Measurements from ENCODE around the gene FSHR.

FSHR gene

GRCh38 chr2:49111006-49111405 lies 43.3 kb downstream of the FSHR start:
- DNase-seq (ENCODE audit: low read depth) = no peak

- no peak for DNase-seq (ENCODE audit: low read depth)
Observed at GRCh38 chr2:49110571-49110970, 43.7 kb downstream of the FSHR start.

GRCh38 chr2:49108851-49109250 lies 45.5 kb downstream of the FSHR start:
- no peak for DNase-seq (ENCODE audit: low read depth)

GRCh38 chr2:49108436-49108835 lies 45.9 kb downstream of the FSHR start:
- DNase-seq (ENCODE audit: low read depth) = no peak

- DNase-seq (ENCODE audit: low read depth) = no peak
Observed at GRCh38 chr2:49105506-49105905, 48.8 kb downstream of the FSHR start.

GRCh38 chr2:49102146-49102545 lies 52.2 kb downstream of the FSHR start:
- no peak for DNase-seq (ENCODE audit: low read depth)

- no peak for DNase-seq (ENCODE audit: low read depth)
Observed at GRCh38 chr2:49080681-49081080, 73.6 kb downstream of the FSHR start.

GRCh38 chr2:49070716-49071115 lies 83.6 kb downstream of the FSHR start:
- DNase-seq (ENCODE audit: low read depth) = no peak

- DNase-seq (ENCODE audit: low read depth) = no peak
Observed at GRCh38 chr2:49069829-49070228, 84.5 kb downstream of the FSHR start.

GRCh38 chr2:49068613-49069012 lies 85.7 kb downstream of the FSHR start:
- no peak for DNase-seq (ENCODE audit: low read depth)

- DNase-seq (ENCODE audit: low read depth) = no peak
Observed at GRCh38 chr2:49067971-49068370, 86.3 kb downstream of the FSHR start.

- DNase-seq (ENCODE audit: low read depth) = no peak
Observed at GRCh38 chr2:49053156-49053555, 101.2 kb downstream of the FSHR start.

- no peak for DNase-seq (ENCODE audit: low read depth)
Observed at GRCh38 chr2:49050265-49050664, 104.0 kb downstream of the FSHR start.

GRCh38 chr2:49049161-49049560 lies 105.2 kb downstream of the FSHR start:
- no peak for DNase-seq (ENCODE audit: low read depth)

GRCh38 chr2:49045083-49045482 lies 109.2 kb downstream of the FSHR start:
- no peak for DNase-seq (ENCODE audit: low read depth)

- DNase-seq (ENCODE audit: low read depth) = no peak
Observed at GRCh38 chr2:49044350-49045079, 109.8 kb downstream of the FSHR start.

- DNase-seq (ENCODE audit: low read depth) = no peak
Observed at GRCh38 chr2:49043405-49043982, 110.8 kb downstream of the FSHR start.

GRCh38 chr2:49042488-49042887 lies 111.8 kb downstream of the FSHR start:
- no peak for DNase-seq (ENCODE audit: low read depth)

- no peak for DNase-seq (ENCODE audit: low read depth)
Observed at GRCh38 chr2:49041061-49041460, 113.3 kb downstream of the FSHR start.

GRCh38 chr2:49037197-49037596 lies 117.1 kb downstream of the FSHR start:
- no peak for DNase-seq (ENCODE audit: low read depth)

- DNase-seq (ENCODE audit: low read depth) = no peak
Observed at GRCh38 chr2:49035481-49035880, 118.8 kb downstream of the FSHR start.

GRCh38 chr2:49033394-49034185 lies 120.7 kb downstream of the FSHR start:
- no peak for DNase-seq (ENCODE audit: low read depth)

- no peak for DNase-seq (ENCODE audit: low read depth)
Observed at GRCh38 chr2:49032936-49033335, 121.4 kb downstream of the FSHR start.

Measured in activated T-helper 1 cell treated with Interleukin-2 at 50 U/mL for 16 hours (primary cell).